ENCODE results near the gene HOXA5. TPM values are rescaled to one million over a fixed set of nuclear protein-coding genes. Genes with fewer than 3 reads are reported as not detected.

HOXA5 gene
- total and polyA plus RNA-seq, 2 donors (not counting 3 experiments of a cell fraction or from before 2014, with no cell fraction given): 18.6 to 18.8 TPM

GRCh38 chr7:27137640-27138315 is 5.7 kb downstream of the HOXA5 start:
- Histone ChIP-seq H3K4me3 (replicated peaks in 1 of 3; ENCODE audit: insufficient read depth in 1 of 3, low read depth in 1 of 3, low read length in 3 of 3) (no peak overlapping the region), H3K27me3 (ENCODE audit: control insufficient read depth in 2 of 2, insufficient read depth in 2 of 2, low read length in 2 of 2) (no peaks in the 10 kb centered on the region), H3K4me2 (ENCODE audit: insufficient read depth, low read length) (peak overlapping the region; percentile 92), H3K9ac (replicated peaks; ENCODE audit: extremely low read depth, insufficient read depth, low read length) (peak overlapping the region; percentile 84), H3K79me2 (ENCODE audit: control insufficient read depth, insufficient read depth, low read length) (peaks cover 85% of the 10 kb centered on the region), H3K9me1 (replicated peaks; ENCODE audit: control insufficient read depth, extremely low read depth, insufficient read depth, low read length) (no peaks in the 10 kb centered on the region), H3K27ac (ENCODE audit: insufficient read depth, low read depth, low read length) (peak overlapping the region; percentile 82), H2AFZ (ENCODE audit: low read depth, low read length) (no peak overlapping the region), H4K20me1 (replicated peaks; ENCODE audit: control insufficient read depth, extremely low read depth, insufficient read depth, low read length) (no peaks in the 10 kb centered on the region), H3K4me1 (ENCODE audit: control insufficient read depth, extremely low read depth, insufficient read depth, low read length) (peaks cover 89% of the 10 kb centered on the region), H3K36me3 (ENCODE audit: control insufficient read depth in 2 of 2, extremely low read depth in 1 of 2, insufficient read depth in 2 of 2, low read length in 2 of 2) (peaks cover 0 to 6% of the 10 kb centered on the region in 2 experiments), H3K9me3 (replicated peaks; ENCODE audit: control insufficient read depth, insufficient read depth, low read length) (no peaks in the 10 kb centered on the region)
- intact Hi-C loops (cut with micrococcal nuclease): no loop called here
- ChIA-PET CTCF (interaction anchor here (1.9 kb wide), 1 partner anchor 23 kb away, joined by 6 read pairs; no protein-coding TSS in a partner anchor), POLR2A (no interaction called here)
- TF ChIP-seq MYC (IDR thresholded peaks at IDR 0.05; ENCODE audit: low read depth, low read length) (no peak), JUN (IDR thresholded peaks at IDR 0.05; ENCODE audit: borderline replicate concordance, insufficient read depth, insufficient read length, low read depth) (no peak), POLR2AphosphoS5 (IDR thresholded peaks at IDR 0.05; ENCODE audit: insufficient read depth, low read depth, low read length) (no peak), GATA2 (IDR thresholded peaks at IDR 0.05; ENCODE audit: insufficient read depth, insufficient read length, low read depth, low read length) (no peak), POLR2A (IDR thresholded peaks at IDR 0.05; ENCODE audit: low read depth, low read length) (no peak), FOS (IDR thresholded peaks at IDR 0.05; ENCODE audit: borderline replicate concordance, insufficient read depth, low read length) (no peak), EZH2 (IDR thresholded peaks at IDR 0.05; ENCODE audit: borderline replicate concordance, low read depth, low read length, severe bottlenecking) (no peak)
- TF ChIP-seq, protein P1, sequence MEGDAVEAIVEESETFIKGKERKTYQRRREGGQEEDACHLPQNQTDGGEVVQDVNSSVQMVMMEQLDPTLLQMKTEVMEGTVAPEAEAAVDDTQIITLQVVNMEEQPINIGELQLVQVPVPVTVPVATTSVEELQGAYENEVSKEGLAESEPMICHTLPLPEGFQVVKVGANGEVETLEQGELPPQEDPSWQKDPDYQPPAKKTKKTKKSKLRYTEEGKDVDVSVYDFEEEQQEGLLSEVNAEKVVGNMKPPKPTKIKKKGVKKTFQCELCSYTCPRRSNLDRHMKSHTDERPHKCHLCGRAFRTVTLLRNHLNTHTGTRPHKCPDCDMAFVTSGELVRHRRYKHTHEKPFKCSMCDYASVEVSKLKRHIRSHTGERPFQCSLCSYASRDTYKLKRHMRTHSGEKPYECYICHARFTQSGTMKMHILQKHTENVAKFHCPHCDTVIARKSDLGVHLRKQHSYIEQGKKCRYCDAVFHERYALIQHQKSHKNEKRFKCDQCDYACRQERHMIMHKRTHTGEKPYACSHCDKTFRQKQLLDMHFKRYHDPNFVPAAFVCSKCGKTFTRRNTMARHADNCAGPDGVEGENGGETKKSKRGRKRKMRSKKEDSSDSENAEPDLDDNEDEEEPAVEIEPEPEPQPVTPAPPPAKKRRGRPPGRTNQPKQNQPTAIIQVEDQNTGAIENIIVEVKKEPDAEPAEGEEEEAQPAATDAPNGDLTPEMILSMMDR (IDR thresholded peaks at IDR 0.05; ENCODE audit: extremely low read depth in 1 of 2, insufficient read depth in 1 of 2, low read depth in 1 of 2, low read length in 2 of 2): no peak
- TF ChIP-seq, protein P2, sequence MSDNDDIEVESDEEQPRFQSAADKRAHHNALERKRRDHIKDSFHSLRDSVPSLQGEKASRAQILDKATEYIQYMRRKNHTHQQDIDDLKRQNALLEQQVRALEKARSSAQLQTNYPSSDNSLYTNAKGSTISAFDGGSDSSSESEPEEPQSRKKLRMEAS (IDR thresholded peaks at IDR 0.05; ENCODE audit: insufficient read depth, insufficient read length): no peak
- DNase-seq (ENCODE audit: low read depth, low spot score) (peak; percentile 78), FAIRE-seq (peak; percentile 15)
- BruUV-seq (replicated peaks): no TSS peak
- dilution Hi-C loops (cut with MboI; ENCODE audit: extremely low pct_ligation_motif_present, low sequenced_read_pairs): no loop called here
